HG03139 (cell line): ENCODE data around the gene KLHL33.

Experiments
- ATAC-seq: cut with Tn5 transposase; IDR thresholded peaks from one replicate; pipeline ENCODE4 v1.9.1; 2021; ENCODE audit not compliant: unreplicated experiment

The KLHL33 gene

DNA sequence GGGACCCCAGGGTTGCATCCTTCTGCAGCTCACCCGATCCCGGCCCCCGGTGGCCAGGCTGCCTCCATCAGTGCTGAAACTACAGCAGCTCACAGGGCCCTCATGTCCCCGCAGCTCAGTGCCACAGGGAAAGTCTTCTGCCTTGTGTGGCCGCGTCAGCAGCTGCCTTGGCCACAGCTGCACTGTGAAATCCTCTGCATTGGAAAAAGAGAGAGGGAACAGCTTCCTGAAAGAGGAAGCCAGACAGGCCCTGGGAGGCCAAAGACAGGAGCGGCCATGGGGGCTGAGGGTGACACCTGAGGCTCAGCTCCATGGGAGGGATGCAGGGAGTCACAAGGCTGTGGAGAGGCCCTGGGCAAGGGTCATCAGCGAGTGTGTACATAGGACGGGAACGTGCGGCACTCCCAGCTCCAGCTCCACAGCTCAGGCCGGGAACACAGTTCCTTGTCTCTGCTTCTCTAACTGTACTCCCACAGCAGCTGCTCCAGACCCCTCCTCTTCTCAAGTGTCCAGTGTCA lies 59.8 kb downstream of the KLHL33 start:
- no peak for ATAC-seq
